OCI-M2 (cell line): ENCODE measurements around the gene APC.
A peak's percentile ranks its signal among the peaks of the same experiment; 100 is the strongest.
"Not testable (repeated sequence)": the region's sequence is repeated elsewhere in the genome, so short reads cannot be mapped to it uniquely, and the experiment has no call there.

Source experiments
- DNase-seq: peaks from one replicate; lab custom pipeline; 2025; ENCODE audit not compliant: unreplicated experiment; lab: John Stamatoyannopoulos, UW

The APC gene

GRCh38 chr5:112848116-112848811 lies 110.6 kb downstream of the APC start:
- DNase-seq = peak; percentile 15

DNA sequence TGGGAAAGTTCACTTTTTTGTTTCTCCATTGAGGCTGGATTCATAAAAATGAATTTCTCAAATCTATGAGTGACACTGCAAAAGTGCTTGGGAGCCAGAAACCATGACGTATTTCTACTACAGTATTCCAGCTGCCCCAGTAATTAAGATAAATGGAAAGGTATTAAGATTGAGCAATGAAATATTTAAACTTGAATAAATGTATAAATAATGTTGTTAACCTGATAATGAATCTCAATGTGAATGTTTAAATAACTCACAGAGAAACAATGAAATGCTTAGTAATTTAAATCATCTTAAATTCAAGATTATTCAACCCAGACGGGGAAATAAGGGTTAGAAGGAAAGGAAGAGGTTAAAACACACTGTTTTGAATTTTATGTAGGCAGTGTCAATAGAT lies 112.2 kb downstream of the APC start:
- DNase-seq = no peak

GRCh38 chr5:112854651-112855050 lies 117.0 kb downstream of the APC start:
- DNase-seq = no peak

- no peak for DNase-seq
Observed at GRCh38 chr5:112857866-112858265, 120.2 kb downstream of the APC start.

DNA sequence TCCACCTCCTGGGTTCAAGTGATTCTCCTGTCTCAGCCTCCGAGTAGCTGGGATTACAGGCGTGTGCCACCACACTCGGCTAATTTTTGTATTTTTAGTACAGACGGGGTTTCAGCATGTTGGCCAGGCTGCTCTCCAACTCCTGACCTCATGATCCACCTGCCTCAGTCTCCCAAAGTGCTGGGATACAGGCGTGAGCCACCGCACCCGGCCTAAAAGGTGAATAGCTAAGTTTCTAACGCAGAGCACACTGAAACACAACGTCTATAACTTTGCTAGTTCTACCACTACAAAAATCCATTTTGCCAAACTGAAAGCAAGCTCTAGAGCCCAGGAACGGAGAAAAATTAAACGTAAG lies 122.9 kb downstream of the APC start:
- DNase-seq = not testable (repeated sequence)

GRCh38 chr5:112860929-112861637 lies 123.4 kb downstream of the APC start, which contains the start of gene SRP19:
TSS of gene SRP19 (plus strand) at chr5:112861287. CDS start at chr5:112861377, 90 bp downstream.
- DNase-seq = peak; percentile 58

- no peak for DNase-seq
Observed at GRCh38 chr5:112861638-112861985, 123.9 kb downstream of the APC start.

- no peak for DNase-seq
Observed at GRCh38 chr5:112862085-112862484, 124.4 kb downstream of the APC start.

DNA sequence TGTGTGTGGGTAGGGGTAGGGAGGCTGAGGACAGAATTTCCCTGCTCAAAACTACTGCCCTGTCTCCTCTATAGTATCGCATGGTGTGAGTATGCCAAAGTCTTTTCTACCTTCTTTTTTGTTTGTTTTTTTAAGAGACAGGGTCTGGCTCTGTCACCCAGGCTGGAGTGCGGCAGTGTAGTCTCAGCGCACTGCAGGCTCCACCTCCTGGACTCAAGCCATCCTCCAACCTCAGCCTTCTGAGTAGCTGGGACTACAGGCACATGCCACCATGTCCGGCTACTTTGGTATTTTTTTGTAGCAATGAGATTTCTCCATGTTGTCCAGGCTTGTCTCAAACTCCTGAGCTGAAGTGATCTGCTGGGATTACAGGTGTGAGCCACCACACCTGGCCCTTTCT lies 125.9 kb downstream of the APC start:
- DNase-seq = no peak

GRCh38 chr5:112865128-112865527 lies 127.4 kb downstream of the APC start:
- DNase-seq = no peak

- DNase-seq = no peak
Observed at GRCh38 chr5:112866739-112867138, 129.1 kb downstream of the APC start.

GRCh38 chr5:112867411-112867810 lies 129.7 kb downstream of the APC start:
- DNase-seq = no peak

- DNase-seq = no peak
Observed at GRCh38 chr5:112869948-112870347, 132.3 kb downstream of the APC start.

DNA sequence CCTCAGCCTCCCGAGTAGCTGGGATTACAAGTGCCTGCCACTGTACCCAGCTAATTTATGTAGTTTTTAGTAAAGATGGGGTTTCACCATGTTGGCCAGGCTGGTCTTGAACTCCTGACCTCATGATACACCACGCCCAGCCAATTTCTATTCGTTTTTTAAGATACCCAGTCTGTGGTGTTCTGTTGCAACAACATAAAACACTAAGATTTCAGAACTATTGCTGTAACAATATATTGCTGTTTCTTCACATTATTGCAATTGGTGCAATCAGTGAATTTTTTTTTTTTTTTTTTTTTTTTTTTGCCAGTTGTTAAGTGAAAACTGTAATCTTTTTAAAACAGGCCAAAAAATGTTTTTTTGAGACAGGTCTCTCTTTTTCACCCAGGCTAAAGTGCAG lies 133.3 kb downstream of the APC start:
- DNase-seq = no peak

DNA sequence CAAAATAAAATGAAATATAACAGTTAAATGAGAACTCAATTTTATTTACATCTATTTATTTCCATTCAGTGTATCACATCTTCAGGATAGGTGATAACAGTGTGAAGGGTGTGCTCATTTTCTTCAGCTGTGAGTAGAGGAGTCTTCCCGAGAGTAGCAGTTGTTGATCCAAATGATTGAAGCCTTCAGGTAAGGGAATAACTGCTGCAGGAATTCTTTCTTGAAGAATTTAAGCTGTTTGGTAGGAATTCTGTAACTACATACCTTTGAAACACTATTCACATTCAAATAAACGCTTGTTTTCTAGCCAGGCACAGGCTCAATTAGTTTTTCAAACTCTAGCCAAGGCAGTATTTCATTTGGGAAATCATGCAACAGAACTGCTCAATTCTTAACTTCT lies 138.7 kb downstream of the APC start:
- no peak for DNase-seq

- no peak for DNase-seq
Observed at GRCh38 chr5:112878101-112878500, 140.4 kb downstream of the APC start.

DNA sequence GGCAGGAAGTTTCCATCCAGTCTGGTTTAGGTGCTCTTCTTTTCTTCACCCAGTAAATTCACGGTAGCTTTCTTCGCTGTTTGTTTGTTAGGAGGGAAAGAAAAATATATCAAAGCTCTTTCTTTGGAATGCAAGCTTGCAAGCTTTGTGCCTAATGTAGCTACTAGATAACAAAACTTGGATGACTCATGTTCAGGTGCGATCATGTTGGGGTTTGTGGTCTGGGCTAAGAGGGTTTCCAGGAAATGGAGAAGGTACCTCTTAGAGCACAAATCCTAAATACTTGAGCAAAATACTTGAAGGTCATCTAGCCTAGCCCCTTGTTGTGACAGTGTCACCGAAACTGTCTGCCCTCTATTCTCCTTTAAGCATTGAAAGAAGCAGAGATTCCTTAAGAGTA lies 141.1 kb downstream of the APC start:
- no peak for DNase-seq

DNA sequence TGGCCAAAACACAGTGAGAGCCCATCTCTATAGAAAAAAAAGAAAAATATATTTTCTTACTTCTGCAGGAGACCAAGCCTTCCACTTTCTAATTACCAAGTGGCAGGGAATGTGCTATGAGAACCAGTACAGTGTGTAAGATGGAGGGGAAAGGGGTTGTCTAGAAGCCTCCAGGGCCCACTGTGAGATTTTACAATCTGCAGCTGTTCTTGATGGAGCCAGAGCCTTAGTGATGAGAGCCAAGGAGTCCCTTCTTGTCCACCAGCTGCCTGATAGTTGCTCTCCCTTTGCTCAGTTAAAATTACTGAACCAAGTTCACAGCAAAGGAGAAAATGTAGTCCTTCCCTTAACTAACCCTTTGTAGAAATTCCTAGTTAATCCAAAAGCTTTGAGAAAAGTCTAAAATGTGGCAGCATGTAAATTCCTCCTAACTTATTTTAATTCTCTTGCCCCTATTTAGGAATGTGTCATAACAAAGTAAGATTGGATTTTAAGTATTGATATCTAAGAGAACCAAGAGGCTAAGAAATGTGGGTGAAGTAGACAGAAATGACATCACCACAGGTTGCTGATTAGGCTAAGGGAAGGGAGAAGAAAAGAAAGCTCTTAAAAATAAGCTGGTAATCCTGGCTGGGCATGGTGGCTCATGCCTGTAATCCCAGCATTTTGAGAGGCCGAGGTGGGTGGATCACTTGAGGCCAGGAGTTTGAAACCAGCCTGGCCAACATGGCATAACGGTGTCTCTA lies 142.7 kb downstream of the APC start:
- DNase-seq = no peak

DNA sequence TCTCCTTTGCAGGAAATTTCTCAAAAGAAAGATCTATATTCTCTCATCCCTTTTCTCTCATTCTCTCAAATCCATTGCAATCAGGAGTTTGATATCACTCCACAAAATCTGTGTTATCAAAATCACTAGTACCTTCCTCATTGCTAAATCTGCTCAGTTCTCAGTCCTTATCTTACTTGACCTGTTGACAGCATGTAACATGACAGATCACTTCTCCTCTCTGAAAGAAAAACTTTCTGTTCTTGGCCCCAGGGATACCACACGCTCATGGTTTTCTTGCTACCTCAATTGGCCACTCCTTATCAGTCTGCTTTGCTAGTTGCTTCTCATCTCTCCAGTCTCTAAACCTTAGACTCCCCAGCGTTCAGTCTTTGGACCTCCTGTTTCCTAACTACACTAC lies 145.5 kb downstream of the APC start:
- DNase-seq = no peak

DNA sequence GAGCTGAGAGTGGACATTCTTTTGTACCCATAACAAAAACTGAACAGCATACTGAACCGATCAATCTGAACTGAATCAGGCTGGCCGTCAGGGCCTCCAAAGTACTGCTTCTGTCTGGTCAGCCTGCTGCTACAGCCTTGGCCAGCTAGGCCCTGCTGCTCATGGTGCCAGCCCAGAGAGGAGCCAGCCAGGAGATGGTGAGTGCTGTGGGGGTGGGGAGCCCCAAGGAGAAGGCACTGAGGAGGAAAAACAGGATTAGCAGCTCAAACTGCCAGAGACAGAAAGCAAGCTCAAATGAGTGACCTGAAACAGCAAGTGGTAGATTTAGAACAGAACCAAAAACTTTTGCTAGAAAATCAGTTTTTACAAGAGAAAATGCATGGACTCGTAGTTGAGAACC lies 147.3 kb downstream of the APC start:
- no peak for DNase-seq

GRCh38 chr5:112886975-112887374 lies 149.3 kb downstream of the APC start:
- DNase-seq = no peak

DNA sequence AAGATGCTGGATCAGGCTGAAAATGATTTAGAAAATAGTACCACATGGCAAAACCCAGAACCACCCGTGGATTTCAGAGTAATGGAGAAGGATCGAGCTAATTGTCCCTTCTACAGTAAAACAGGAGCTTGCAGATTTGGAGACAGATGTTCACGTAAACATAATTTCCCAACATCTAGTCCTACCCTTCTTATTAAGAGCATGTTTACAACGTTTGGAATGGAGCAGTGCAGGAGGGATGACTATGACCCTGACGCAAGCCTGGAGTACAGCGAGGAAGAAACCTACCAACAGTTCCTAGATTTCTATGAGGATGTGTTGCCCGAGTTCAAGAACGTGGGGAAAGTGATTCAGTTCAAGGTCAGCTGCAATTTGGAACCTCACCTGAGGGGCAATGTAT lies 154.4 kb downstream of the APC start:
- DNase-seq = not testable (repeated sequence)
